Type B pancreatic cell (in vitro differentiated cells): Measurements from ENCODE around the gene DYTN. TPM values are rescaled to one million over a fixed set of nuclear protein-coding genes. Genes with fewer than 3 reads are reported as not detected.

Experiments used
- DNase-seq: peaks from one replicate; pipeline ENCODE4 v3.0.0; 2021; ENCODE audit warnings: mixed read lengths; ENCODE audit not compliant: unreplicated experiment; ENCODE audit errors: extremely low spot score
- H3K27ac Mint-ChIP-seq: 2 replicates; pipeline ENCODE4 v1.8.0; 2021; ENCODE audit warnings: mild to moderate bottlenecking, mixed read lengths
- H3K27me3 Mint-ChIP-seq: 2 replicates; pipeline ENCODE4 v1.8.0; 2021; ENCODE audit warnings: mixed read lengths
- H3K36me3 Mint-ChIP-seq: 2 replicates; pipeline ENCODE4 v1.8.0; 2021; ENCODE audit warnings: mixed read lengths
- H3K4me1 Mint-ChIP-seq: one replicate; pipeline ENCODE4 v1.8.0; 2021; ENCODE audit warnings: mixed read lengths; ENCODE audit not compliant: unreplicated experiment
- H3K4me3 Mint-ChIP-seq: 2 replicates; pipeline ENCODE4 v1.8.0; 2021; ENCODE audit warnings: mild to moderate bottlenecking, mixed read lengths
- H3K9me3 Mint-ChIP-seq: 2 replicates; pipeline ENCODE4 v1.8.0; 2021; ENCODE audit warnings: mixed read lengths
- CTCF ChIP-seq: fragments of 200-600 bp; sonication (generic); conservative IDR thresholded peaks from 2 replicates; pipeline ENCODE4 v1.5.0; 2021; ENCODE audit warnings: antibody characterized with exemption, mild to moderate bottlenecking
- total RNA-seq: library from RNA; stranded (reverse); gene quantifications from 2 replicates; pipeline ENCODE4 v1.2.1, GENCODE V29; 2021; ENCODE audit warnings: low replicate concordance

The DYTN gene
- total RNA-seq, 1 donor from 2014 or later = not detected

GRCh38 chr2:206627632-206628031 lies 90.6 kb downstream of the DYTN start:
- Mint-ChIP-seq H3K4me3 (no peak overlapping the region), H3K9me3 (no peaks in the 10 kb centered on the region), H3K27ac (no peak overlapping the region), H3K4me1 (no peaks in the 10 kb centered on the region), H3K36me3 (no peaks in the 10 kb centered on the region), H3K27me3 (peaks cover 35% of the 10 kb centered on the region)
- DNase-seq = no peak
- TF ChIP-seq CTCF = no peak

- DNase-seq = no peak
- no peaks in the 10 kb centered on the region for H3K9me3 Mint-ChIP-seq
- no peaks in the 10 kb centered on the region for H3K36me3 Mint-ChIP-seq
- H3K27me3 Mint-ChIP-seq = peaks cover 33% of the 10 kb centered on the region
- TF ChIP-seq CTCF = no peak
- no peak overlapping the region for H3K4me3 Mint-ChIP-seq
- no peak overlapping the region for H3K27ac Mint-ChIP-seq
- H3K4me1 Mint-ChIP-seq = no peaks in the 10 kb centered on the region
Measured at GRCh38 chr2:206626108-206626507, 92.1 kb downstream of the DYTN start.

GRCh38 chr2:206619011-206619410 lies 99.2 kb downstream of the DYTN start:
- Mint-ChIP-seq H3K4me3 (no peak overlapping the region), H3K27me3 (no peaks in the 10 kb centered on the region), H3K4me1 (no peaks in the 10 kb centered on the region), H3K36me3 (no peaks in the 10 kb centered on the region), H3K9me3 (no peaks in the 10 kb centered on the region), H3K27ac (no peak overlapping the region)
- no peak for TF ChIP-seq CTCF
- no peak for DNase-seq

GRCh38 chr2:206616151-206616550 lies 102.0 kb downstream of the DYTN start:
- no peak for DNase-seq
- Mint-ChIP-seq H3K9me3 (no peaks in the 10 kb centered on the region), H3K4me1 (no peaks in the 10 kb centered on the region), H3K27me3 (no peaks in the 10 kb centered on the region), H3K27ac (no peak overlapping the region), H3K36me3 (no peaks in the 10 kb centered on the region), H3K4me3 (no peak overlapping the region)
- TF ChIP-seq CTCF = no peak

- Mint-ChIP-seq H3K27me3 (no peaks in the 10 kb centered on the region), H3K4me1 (no peaks in the 10 kb centered on the region), H3K4me3 (no peak overlapping the region), H3K9me3 (no peaks in the 10 kb centered on the region), H3K36me3 (no peaks in the 10 kb centered on the region), H3K27ac (no peak overlapping the region)
- no peak for TF ChIP-seq CTCF
- DNase-seq = no peak
Measured at GRCh38 chr2:206615417-206616089, 102.6 kb downstream of the DYTN start.
